OCI-LY3 (cell line): ENCODE data around the gene MTCL3.

Experiments
- H2AFZ ChIP-seq: fragments of 200-600, 300-600 bp; shearing (Covaris generic); 2 replicates; pipeline ENCODE4 v1.6.0; 2014; ENCODE audit warnings: antibody characterized with exemption, low read depth, low read length
- H3K27ac ChIP-seq: fragments of 200-600, 300-600 bp; sonication (generic); 2 replicates; pipeline ENCODE4 v1.5.1; 2014; ENCODE audit warnings: mild to moderate bottlenecking, low read length, moderate library complexity, mixed read lengths
- H3K27me3 ChIP-seq: fragments of 200-600, 300-600 bp; sonication (generic); 2 replicates; pipeline ENCODE4 v1.6.1; 2014; ENCODE audit warnings: low read depth, low read length, mixed read lengths
- H3K36me3 ChIP-seq: fragments of 200-600, 300-600 bp; sonication (generic); replicated peaks from 2 replicates; pipeline ENCODE3; 2014; ENCODE audit warnings: low read depth, low read length, mixed read lengths
- H3K4me1 ChIP-seq: fragments of 300-600, 200-600 bp; sonication (generic); 2 replicates; pipeline ENCODE4 v1.6.1; 2014; ENCODE audit warnings: low read length, mixed read lengths
- H3K4me2 ChIP-seq: fragments of 200-600, 300-600 bp; sonication (generic); 2 replicates; pipeline ENCODE4 v1.6.1; 2014; ENCODE audit warnings: low read length, mixed read lengths
- H3K4me3 ChIP-seq: fragments of 300-600, 200-600 bp; sonication (generic); 2 replicates; pipeline ENCODE4 v1.5.1; 2014; ENCODE audit warnings: antibody characterized with exemption, mild to moderate bottlenecking, low read length, moderate library complexity
- H3K79me2 ChIP-seq: fragments of 300-600, 200-600 bp; shearing (Covaris generic); 2 replicates; pipeline ENCODE4 v1.6.1; 2014; ENCODE audit warnings: mild to moderate bottlenecking, low read length, mixed read lengths
- H3K9ac ChIP-seq: fragments of 300-600, 200-600 bp; shearing (Covaris generic); 2 replicates; pipeline ENCODE4 v1.6.0; 2014; ENCODE audit warnings: mild to moderate bottlenecking, low read length, moderate library complexity
- H3K9me3 ChIP-seq: fragments of 200-600, 300-600 bp; shearing (Covaris generic); 2 replicates; pipeline ENCODE4 v1.6.1; 2014; ENCODE audit warnings: low read length, mixed read lengths; ENCODE audit not compliant: insufficient read depth
- H4K20me1 ChIP-seq: fragments of 200-600, 300-600 bp; sonication (generic); 2 replicates; pipeline ENCODE4 v1.6.1; 2016; ENCODE audit warnings: low read length, mixed read lengths; ENCODE audit not compliant: insufficient read depth
- CTCF ChIP-seq: fragments of 200-600, 300-600 bp; sonication (generic); IDR thresholded peaks from 2 replicates; pipeline ENCODE4 v1.5.1; 2014; ENCODE audit warnings: antibody characterized with exemption, low read length, low read depth
- EZH2phosphoT487 ChIP-seq: fragments of 200-600 bp; shearing (Covaris generic); IDR thresholded peaks from 2 replicates; pipeline ENCODE4 v1.6.1; 2018; ENCODE audit warnings: antibody characterized with exemption, mixed run types, low read depth

MTCL3 gene

GRCh38 chr6:127475135-127475822 lies 43.9 kb downstream of the MTCL3 start:
- no peak for TF ChIP-seq CTCF
- TF ChIP-seq EZH2phosphoT487, result no peak
- no peaks in the 10 kb centered on the region for H3K9me3 ChIP-seq
- H3K4me3 ChIP-seq, result no peak overlapping the region
- no peaks in the 10 kb centered on the region for H3K27me3 ChIP-seq
- no peak overlapping the region for H2AFZ ChIP-seq
- no peak overlapping the region for H3K27ac ChIP-seq
- no peaks in the 10 kb centered on the region for H4K20me1 ChIP-seq
- H3K36me3 ChIP-seq, result no peaks in the 10 kb centered on the region
- peaks cover 9% of the 10 kb centered on the region for H3K4me1 ChIP-seq
- no peaks in the 10 kb centered on the region for H3K79me2 ChIP-seq
- no peak overlapping the region for H3K4me2 ChIP-seq
- no peak overlapping the region for H3K9ac ChIP-seq

GRCh38 chr6:127471379-127472255 lies 47.5 kb downstream of the MTCL3 start:
- Histone ChIP-seq H3K4me3 (no peak overlapping the region), H3K9ac (no peak overlapping the region), H3K36me3 (no peaks in the 10 kb centered on the region), H3K4me1 (peaks cover 9% of the 10 kb centered on the region), H3K4me2 (no peak overlapping the region), H2AFZ (no peak overlapping the region), H3K27ac (no peak overlapping the region), H3K79me2 (no peaks in the 10 kb centered on the region), H3K27me3 (no peaks in the 10 kb centered on the region), H4K20me1 (no peaks in the 10 kb centered on the region), H3K9me3 (no peaks in the 10 kb centered on the region)
- TF ChIP-seq CTCF (no peak), EZH2phosphoT487 (no peak)

- no peaks in the 10 kb centered on the region for H3K27me3 ChIP-seq
- TF ChIP-seq CTCF (no peak), EZH2phosphoT487 (no peak)
- no peak overlapping the region for H3K4me2 ChIP-seq
- no peaks in the 10 kb centered on the region for H4K20me1 ChIP-seq
- H3K4me1 ChIP-seq, result peaks cover 9% of the 10 kb centered on the region
- H3K27ac ChIP-seq, result no peak overlapping the region
- no peaks in the 10 kb centered on the region for H3K36me3 ChIP-seq
- no peak overlapping the region for H3K9ac ChIP-seq
- no peak overlapping the region for H3K4me3 ChIP-seq
- H2AFZ ChIP-seq, result no peak overlapping the region
- no peaks in the 10 kb centered on the region for H3K9me3 ChIP-seq
- H3K79me2 ChIP-seq, result no peaks in the 10 kb centered on the region
Observed at GRCh38 chr6:127468936-127469335, 50.2 kb downstream of the MTCL3 start.

- Histone ChIP-seq H3K79me2 (no peaks in the 10 kb centered on the region), H3K9ac (no peak overlapping the region), H4K20me1 (no peaks in the 10 kb centered on the region), H3K4me1 (peaks cover 3% of the 10 kb centered on the region), H3K4me3 (no peak overlapping the region), H3K27ac (no peak overlapping the region), H3K27me3 (no peaks in the 10 kb centered on the region), H3K9me3 (no peaks in the 10 kb centered on the region), H2AFZ (no peak overlapping the region), H3K36me3 (no peaks in the 10 kb centered on the region), H3K4me2 (no peak overlapping the region)
- TF ChIP-seq EZH2phosphoT487 (no peak), CTCF (no peak)
Observed at GRCh38 chr6:127466416-127466815, 52.7 kb downstream of the MTCL3 start.
